Body of pancreas (tissue), 4 donors: ENCODE measurements around the gene NOP56. TPM values are rescaled to one million over a fixed set of nuclear protein-coding genes. Genes with fewer than 3 reads are reported as not detected.

Experiments
- ATAC-seq: fragments of 150-250 bp; one replicate; pipeline ENCODE4 v1.9.1; 2016
- DNase-seq, 4 donors: peaks; one replicate each; pipeline ENCODE4 v3.0.0-alpha.2; 2019
- H3K27ac ChIP-seq, 4 donors: fragments of 200-600 bp; sonication (generic); 1 replicate in 3 of 4; 2 replicates in 1 of 4; pipeline versions ENCODE4 v1.5.1 to v1.6.1; 2016 to 2019; ENCODE audit warnings: mild to moderate bottlenecking in 1 of 4, mixed read lengths in 1 of 4, moderate library complexity in 1 of 4
- H3K27me3 ChIP-seq, 2 donors: fragments of 200-600 bp; sonication (generic); one replicate each; pipeline ENCODE4 v1.6.0; 2016; ENCODE audit warnings: mild to moderate bottlenecking in 1 of 2
- H3K36me3 ChIP-seq, 2 donors: fragments of 200-600 bp; sonication (generic); replicated peaks in 1 of 2; 2 replicates each; pipeline ENCODE4 v1.5.1; 2016; ENCODE audit warnings: low read depth in 2 of 2; ENCODE audit not compliant: insufficient read depth in 1 of 2
- H3K4me1 ChIP-seq: fragments of 200-600 bp; sonication (generic); one replicate; pipeline ENCODE4 v1.6.0; 2016
- H3K4me3 ChIP-seq, 2 donors: fragments of 200-600 bp; sonication (generic); 1 replicate in 1 of 2; 2 replicates in 1 of 2; pipeline ENCODE4 v1.5.1; 2016 to 2019
- H3K9me3 ChIP-seq, 3 donors: fragments of 200-600 bp; sonication (generic); 1 replicate in 2 of 3; 2 replicates in 1 of 3; pipeline ENCODE4 v1.5.1; 2016
- POLR2A ChIP-seq, 3 donors: fragments of 450-650 bp; IDR thresholded peaks; one replicate each; pipeline ENCODE4 v1.6.1; 2016; ENCODE audit warnings: antibody characterized with exemption in 3 of 3, mild to moderate bottlenecking in 2 of 3
- WGBS, 2 donors: methylation state at CpG; one replicate each; pipeline ENCODE4 v1.1.5; 2017; 5-methylcytosine and 5-hydroxymethylcytosine counted together
- intact Hi-C: fragments of 100-400 bp; cut with DNase I; formaldehyde crosslinking; loops from one replicate; pipeline ENCODE4 v1.15.1; 2023
- total RNA-seq, 2 donors: library from RNA; depleted of rRNA; stranded (reverse); fragments of >200 nt; gene quantifications; one replicate each; pipeline ENCODE4 v1.1.0, GENCODE V29; 2016
- TF ChIP-seq, protein P1 (sequence below), 7 experiments: fragments of 450-650 bp in 4 of 7; fragments of 200-600 bp in 3 of 7; sonication (generic) in 3 of 7; IDR thresholded peaks; one replicate each; pipeline ENCODE4 v1.5.1; 2016 to 2019; ENCODE audit warnings: antibody characterized with exemption in 7 of 7

Gene NOP56
- total RNA-seq, 2 donors from 2014 or later, result 57.1 to 165 TPM

GRCh38 chr20:2617099-2617714 is 35.2 kb upstream of the NOP56 start:
- Histone ChIP-seq H3K4me3 (no peak overlapping the region), H3K27me3 (no peaks in the 10 kb centered on the region), H3K4me1 (no peaks in the 10 kb centered on the region), H3K27ac (no peak overlapping the region), H3K9me3 (no peaks in the 10 kb centered on the region), H3K36me3 (no peaks in the 10 kb centered on the region)
- DNase-seq (no peak), ATAC-seq (no peak)
- intact Hi-C loops, result no loop called here
- WGBS, 2 donors, result 71 to 78% methylated on average over 16 of the region's 16 CpGs
- no peak for TF ChIP-seq POLR2A (IDR thresholded peaks at IDR 0.05)
- TF ChIP-seq, protein P1, sequence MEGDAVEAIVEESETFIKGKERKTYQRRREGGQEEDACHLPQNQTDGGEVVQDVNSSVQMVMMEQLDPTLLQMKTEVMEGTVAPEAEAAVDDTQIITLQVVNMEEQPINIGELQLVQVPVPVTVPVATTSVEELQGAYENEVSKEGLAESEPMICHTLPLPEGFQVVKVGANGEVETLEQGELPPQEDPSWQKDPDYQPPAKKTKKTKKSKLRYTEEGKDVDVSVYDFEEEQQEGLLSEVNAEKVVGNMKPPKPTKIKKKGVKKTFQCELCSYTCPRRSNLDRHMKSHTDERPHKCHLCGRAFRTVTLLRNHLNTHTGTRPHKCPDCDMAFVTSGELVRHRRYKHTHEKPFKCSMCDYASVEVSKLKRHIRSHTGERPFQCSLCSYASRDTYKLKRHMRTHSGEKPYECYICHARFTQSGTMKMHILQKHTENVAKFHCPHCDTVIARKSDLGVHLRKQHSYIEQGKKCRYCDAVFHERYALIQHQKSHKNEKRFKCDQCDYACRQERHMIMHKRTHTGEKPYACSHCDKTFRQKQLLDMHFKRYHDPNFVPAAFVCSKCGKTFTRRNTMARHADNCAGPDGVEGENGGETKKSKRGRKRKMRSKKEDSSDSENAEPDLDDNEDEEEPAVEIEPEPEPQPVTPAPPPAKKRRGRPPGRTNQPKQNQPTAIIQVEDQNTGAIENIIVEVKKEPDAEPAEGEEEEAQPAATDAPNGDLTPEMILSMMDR (IDR thresholded peaks at IDR 0.05), result no peak

DNA sequence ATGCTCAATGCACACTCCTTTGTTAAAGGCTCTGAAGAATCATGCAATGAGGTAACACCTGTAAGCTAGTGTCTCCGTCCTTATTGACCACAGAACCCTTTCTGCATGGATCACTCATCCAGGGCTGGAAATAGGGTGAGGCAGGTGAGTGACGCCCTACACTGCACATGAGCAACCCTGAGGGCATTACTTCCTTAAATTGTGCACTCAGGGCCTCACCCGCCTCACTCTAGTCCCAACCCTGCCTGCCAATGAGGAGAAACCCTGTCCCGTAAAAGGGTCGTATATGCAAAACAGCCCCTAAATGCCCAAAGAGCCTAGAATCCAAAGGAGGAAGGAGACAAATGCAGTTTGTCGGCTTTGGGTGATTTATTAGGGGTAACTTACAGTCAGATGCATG is 33.6 kb upstream of the NOP56 start:
- intact Hi-C loops, result no loop called here
- Histone ChIP-seq H3K9me3 (no peaks in the 10 kb centered on the region), H3K4me3 (no peak overlapping the region), H3K4me1 (no peaks in the 10 kb centered on the region), H3K36me3 (no peaks in the 10 kb centered on the region), H3K27ac (no peak overlapping the region), H3K27me3 (no peaks in the 10 kb centered on the region)
- no peak for ATAC-seq
- WGBS, 2 donors, result 64 to 74% methylated on average over 6 of the region's 6 CpGs
- no peak for DNase-seq
- TF ChIP-seq, protein P1 (IDR thresholded peaks at IDR 0.05), result no peak
- TF ChIP-seq POLR2A (IDR thresholded peaks at IDR 0.05), result no peak

GRCh38 chr20:2619337-2619736 is 33.1 kb upstream of the NOP56 start:
- Histone ChIP-seq H3K27me3 (no peaks in the 10 kb centered on the region), H3K27ac (no peak overlapping the region), H3K4me3 (no peak overlapping the region), H3K4me1 (no peaks in the 10 kb centered on the region), H3K36me3 (no peaks in the 10 kb centered on the region), H3K9me3 (no peaks in the 10 kb centered on the region)
- ATAC-seq (no peak), DNase-seq (no peak)
- intact Hi-C loops, result no loop called here
- 44 to 65% methylated on average over 2 of the region's 2 CpGs for WGBS, 2 donors
- TF ChIP-seq, protein P1 (IDR thresholded peaks at IDR 0.05), result no peak
- no peak for TF ChIP-seq POLR2A (IDR thresholded peaks at IDR 0.05)

GRCh38 chr20:2619961-2620595 is 32.4 kb upstream of the NOP56 start:
- no peak overlapping the region for H3K4me3 ChIP-seq
- TF ChIP-seq, protein P1 (IDR thresholded peaks at IDR 0.05), result no peak
- TF ChIP-seq POLR2A (IDR thresholded peaks at IDR 0.05), result no peak
- H3K4me1 ChIP-seq, result no peaks in the 10 kb centered on the region
- H3K27ac ChIP-seq, result no peak overlapping the region
- ATAC-seq, result no peak
- intact Hi-C loops, result no loop called here
- no peaks in the 10 kb centered on the region for H3K9me3 ChIP-seq
- H3K36me3 ChIP-seq, result no peaks in the 10 kb centered on the region
- no peak for DNase-seq
- 86 to 87% methylated on average over 3 of the region's 3 CpGs for WGBS, 2 donors
- H3K27me3 ChIP-seq, result no peaks in the 10 kb centered on the region

DNA sequence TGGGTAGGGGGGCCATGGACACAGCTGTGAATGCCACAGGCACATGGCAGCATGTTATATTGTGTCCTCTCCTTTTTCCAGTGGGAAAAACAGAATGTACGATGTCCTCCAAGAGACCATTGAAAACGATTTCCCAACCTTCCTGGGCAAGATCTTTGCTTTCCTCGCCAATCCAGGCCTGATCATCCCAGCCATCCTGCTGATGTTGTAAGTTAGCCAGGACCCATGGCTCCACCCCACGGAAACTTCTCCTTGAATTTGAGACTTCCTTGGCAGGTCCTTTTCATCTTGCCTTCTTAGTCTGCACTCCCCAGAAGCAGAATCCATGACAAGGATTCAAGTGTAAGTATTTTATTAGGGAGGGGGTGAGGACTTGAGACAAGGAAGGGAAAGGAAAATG is 28.2 kb upstream of the NOP56 start:
- WGBS, 2 donors, result 59 to 71% methylated on average over 4 of the region's 4 CpGs
- Histone ChIP-seq H3K9me3 (no peaks in the 10 kb centered on the region), H3K4me1 (no peaks in the 10 kb centered on the region), H3K36me3 (no peaks in the 10 kb centered on the region), H3K27ac (no peak overlapping the region), H3K27me3 (no peaks in the 10 kb centered on the region), H3K4me3 (no peak overlapping the region)
- DNase-seq, result peak in 3 of 4 donors; percentile 20 to 33 (median 24)
- TF ChIP-seq, protein P1 (IDR thresholded peaks at IDR 0.05), result no peak
- TF ChIP-seq POLR2A (IDR thresholded peaks at IDR 0.05), result no peak
- ATAC-seq, result peak; percentile 21
- intact Hi-C loops, result no loop called here
